ENCODE data around the gene SEPTIN10.
"Not testable (repeated sequence)": the region's sequence is repeated elsewhere in the genome, so short reads cannot be mapped to it uniquely, and the experiment has no call there.

SEPTIN10 gene

GRCh38 chr2:109629867-109630266, 16.1 kb upstream of the SEPTIN10 start:
- Histone ChIP-seq H2AFZ (ENCODE audit: low read depth) (no peak overlapping the region), H3K4me2 (no peak overlapping the region), H3K4me3 (IDR thresholded peaks at IDR 0.05; ENCODE audit: insufficient read depth, low read depth, low read length) (no peak overlapping the region), H3K36me3 (ENCODE audit: insufficient read depth) (no peaks in the 10 kb centered on the region), H3K9ac (no peak overlapping the region), H3K4me1 (ENCODE audit: low read depth, poor library complexity, severe bottlenecking) (no peaks in the 10 kb centered on the region), H3K27ac (no peak overlapping the region), H4K20me1 (ENCODE audit: insufficient read depth) (no peaks in the 10 kb centered on the region), H3K79me2 (ENCODE audit: insufficient read depth, low read depth) (no peaks in the 10 kb centered on the region), H3K27me3 (ENCODE audit: insufficient read depth, low read depth) (no peaks in the 10 kb centered on the region)
- TF ChIP-seq CTCF (conservative IDR thresholded peaks at IDR 0.05; ENCODE audit: low read depth, low read length) = no peak

GRCh38 chr2:109628321-109628720, 14.6 kb upstream of the SEPTIN10 start:
- not testable (repeated sequence) for H3K36me3 ChIP-seq (ENCODE audit: insufficient read depth); H3K79me2 ChIP-seq (ENCODE audit: insufficient read depth, low read depth); H3K4me2 ChIP-seq; H3K27me3 ChIP-seq (ENCODE audit: insufficient read depth, low read depth); H3K9ac ChIP-seq; H2AFZ ChIP-seq (ENCODE audit: low read depth); H3K4me3 ChIP-seq (IDR thresholded peaks at IDR 0.05; ENCODE audit: insufficient read depth, low read depth, low read length); H3K27ac ChIP-seq; H4K20me1 ChIP-seq (ENCODE audit: insufficient read depth); H3K4me1 ChIP-seq (ENCODE audit: low read depth, poor library complexity, severe bottlenecking)

GRCh38 chr2:109624339-109624738, 10.6 kb upstream of the SEPTIN10 start:
- Histone ChIP-seq H3K4me2 (no peak overlapping the region), H3K27ac (no peak overlapping the region), H3K9ac (no peak overlapping the region)

GRCh38 chr2:109623923-109624322, 10.2 kb upstream of the SEPTIN10 start:
- no peaks in the 10 kb centered on the region for H3K4me1 ChIP-seq (ENCODE audit: low read depth, poor library complexity, severe bottlenecking)
- no peaks in the 10 kb centered on the region for H3K36me3 ChIP-seq (ENCODE audit: insufficient read depth)
- H3K27ac ChIP-seq = no peak overlapping the region
- no peak overlapping the region for H3K4me3 ChIP-seq (IDR thresholded peaks at IDR 0.05; ENCODE audit: insufficient read depth, low read depth, low read length)
- H3K79me2 ChIP-seq (ENCODE audit: insufficient read depth, low read depth) = no peaks in the 10 kb centered on the region
- H3K4me2 ChIP-seq = no peak overlapping the region
- no peak overlapping the region for H3K9ac ChIP-seq
- H2AFZ ChIP-seq (ENCODE audit: low read depth) = no peak overlapping the region
- H3K27me3 ChIP-seq (ENCODE audit: insufficient read depth, low read depth) = no peaks in the 10 kb centered on the region
- no peaks in the 10 kb centered on the region for H4K20me1 ChIP-seq (ENCODE audit: insufficient read depth)
- TF ChIP-seq CTCF (conservative IDR thresholded peaks at IDR 0.05; ENCODE audit: low read depth, low read length) = no peak

More at GRCh38 chr2:109624339-109624738, 10.6 kb upstream of the SEPTIN10 start:
- Histone ChIP-seq H3K4me1 (ENCODE audit: low read depth, poor library complexity, severe bottlenecking) (no peaks in the 10 kb centered on the region), H3K27me3 (ENCODE audit: insufficient read depth, low read depth) (no peaks in the 10 kb centered on the region), H3K4me3 (IDR thresholded peaks at IDR 0.05; ENCODE audit: insufficient read depth, low read depth, low read length) (no peak overlapping the region), H2AFZ (ENCODE audit: low read depth) (no peak overlapping the region), H4K20me1 (ENCODE audit: insufficient read depth) (no peaks in the 10 kb centered on the region), H3K79me2 (ENCODE audit: insufficient read depth, low read depth) (no peaks in the 10 kb centered on the region), H3K36me3 (ENCODE audit: insufficient read depth) (no peaks in the 10 kb centered on the region)
- TF ChIP-seq CTCF (conservative IDR thresholded peaks at IDR 0.05; ENCODE audit: low read depth, low read length) = no peak

GRCh38 chr2:109623297-109623696, 9.5 kb upstream of the SEPTIN10 start:
- Histone ChIP-seq H3K9ac (no peak overlapping the region), H4K20me1 (ENCODE audit: insufficient read depth) (no peaks in the 10 kb centered on the region), H3K4me2 (no peak overlapping the region), H3K4me3 (IDR thresholded peaks at IDR 0.05; ENCODE audit: insufficient read depth, low read depth, low read length) (no peak overlapping the region), H3K36me3 (ENCODE audit: insufficient read depth) (no peaks in the 10 kb centered on the region), H3K4me1 (ENCODE audit: low read depth, poor library complexity, severe bottlenecking) (no peaks in the 10 kb centered on the region), H2AFZ (ENCODE audit: low read depth) (no peak overlapping the region), H3K79me2 (ENCODE audit: insufficient read depth, low read depth) (no peaks in the 10 kb centered on the region), H3K27me3 (ENCODE audit: insufficient read depth, low read depth) (no peaks in the 10 kb centered on the region), H3K27ac (no peak overlapping the region)
- TF ChIP-seq CTCF (conservative IDR thresholded peaks at IDR 0.05; ENCODE audit: low read depth, low read length) = no peak
